Muscle of leg (tissue), 11 donors: Measurements from ENCODE around the gene ZDHHC7. TPM values are rescaled to one million over a fixed set of nuclear protein-coding genes. Genes with fewer than 3 reads are reported as not detected.

ENCODE experiments used
- DNase-seq: peaks from one replicate; pipeline ENCODE4 v3.0.0; 2013
- H3K27ac ChIP-seq: one replicate; pipeline ENCODE4 v1.5.1; 2013; ENCODE audit warnings: mild to moderate bottlenecking, low read length, control low read depth
- H3K27me3 ChIP-seq: one replicate; pipeline ENCODE4 v1.6.1; 2013; ENCODE audit warnings: low read length; ENCODE audit not compliant: control insufficient read depth, insufficient read depth
- H3K36me3 ChIP-seq: one replicate; pipeline ENCODE4 v1.6.1; 2013; ENCODE audit warnings: low read length; ENCODE audit not compliant: control insufficient read depth, insufficient read depth
- H3K4me1 ChIP-seq: one replicate; pipeline ENCODE4 v1.6.1; 2013; ENCODE audit warnings: low read length; ENCODE audit not compliant: control insufficient read depth, insufficient read depth
- H3K4me3 ChIP-seq: one replicate; pipeline ENCODE4 v1.5.1; 2013; ENCODE audit warnings: low read length, control low read depth
- H3K9me3 ChIP-seq: replicated peaks from 2 replicates; pipeline ENCODE4 v1.6.1; 2013; ENCODE audit warnings: low read depth, low read length; ENCODE audit not compliant: control insufficient read depth
- WGBS: methylation state at CpG from one replicate; pipeline ENCODE4 v1.1.5; 2013; ENCODE audit warnings: missing lambda C conversion rate; ENCODE audit not compliant: insufficient coverage; 5-methylcytosine and 5-hydroxymethylcytosine counted together
- polyA plus RNA-seq, 8 donors: library from polyadenylated mRNA; unstranded; fragments of 120-200 nt; gene quantifications; one replicate each; pipeline versions ENCODE4 v1.2.1 to v1.2.3, GENCODE V29; 2013; ENCODE audit warnings: inconsistent platforms in 1 of 8, low replicate concordance in 1 of 8; ENCODE audit not compliant: insufficient read length in 8 of 8, insufficient read depth in 1 of 8
- total RNA-seq: library from RNA; stranded (reverse); fragments of 120-200 nt; gene quantifications from one replicate; pipeline ENCODE4 v1.2.4, GENCODE V29; 2013

ZDHHC7 gene
- total and polyA plus RNA-seq, 9 donors = 28.7 to 44.7 (median 36.2) TPM

DNA sequence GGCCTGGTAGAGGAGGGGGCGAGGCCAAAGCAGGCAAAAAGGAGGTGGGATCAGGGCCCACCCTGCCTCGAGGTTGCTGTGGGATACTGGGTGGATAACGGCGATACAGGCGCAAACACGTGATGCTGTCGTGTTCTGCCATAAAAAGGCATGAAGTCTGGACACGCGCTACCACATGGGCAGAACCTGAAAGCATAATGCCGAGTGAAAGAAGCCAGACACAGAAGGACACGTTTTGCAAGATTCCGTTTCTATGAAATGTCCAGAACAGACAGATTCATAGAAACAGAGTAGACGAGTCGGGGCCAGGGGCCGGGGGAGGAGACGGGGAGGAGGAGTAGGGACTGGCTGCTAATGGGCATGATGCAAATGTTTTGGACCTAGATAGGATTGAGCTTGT lies 43.5 kb downstream of the ZDHHC7 start:
- no peak overlapping the region for H3K27ac ChIP-seq
- no peaks in the 10 kb centered on the region for H3K9me3 ChIP-seq
- 72% methylated on average over 12 of the region's 16 CpGs for WGBS
- no peak overlapping the region for H3K4me3 ChIP-seq
- no peak for DNase-seq
- H3K36me3 ChIP-seq = no peaks in the 10 kb centered on the region
- peaks cover 9% of the 10 kb centered on the region for H3K27me3 ChIP-seq
- H3K4me1 ChIP-seq = peaks cover 2% of the 10 kb centered on the region

DNA sequence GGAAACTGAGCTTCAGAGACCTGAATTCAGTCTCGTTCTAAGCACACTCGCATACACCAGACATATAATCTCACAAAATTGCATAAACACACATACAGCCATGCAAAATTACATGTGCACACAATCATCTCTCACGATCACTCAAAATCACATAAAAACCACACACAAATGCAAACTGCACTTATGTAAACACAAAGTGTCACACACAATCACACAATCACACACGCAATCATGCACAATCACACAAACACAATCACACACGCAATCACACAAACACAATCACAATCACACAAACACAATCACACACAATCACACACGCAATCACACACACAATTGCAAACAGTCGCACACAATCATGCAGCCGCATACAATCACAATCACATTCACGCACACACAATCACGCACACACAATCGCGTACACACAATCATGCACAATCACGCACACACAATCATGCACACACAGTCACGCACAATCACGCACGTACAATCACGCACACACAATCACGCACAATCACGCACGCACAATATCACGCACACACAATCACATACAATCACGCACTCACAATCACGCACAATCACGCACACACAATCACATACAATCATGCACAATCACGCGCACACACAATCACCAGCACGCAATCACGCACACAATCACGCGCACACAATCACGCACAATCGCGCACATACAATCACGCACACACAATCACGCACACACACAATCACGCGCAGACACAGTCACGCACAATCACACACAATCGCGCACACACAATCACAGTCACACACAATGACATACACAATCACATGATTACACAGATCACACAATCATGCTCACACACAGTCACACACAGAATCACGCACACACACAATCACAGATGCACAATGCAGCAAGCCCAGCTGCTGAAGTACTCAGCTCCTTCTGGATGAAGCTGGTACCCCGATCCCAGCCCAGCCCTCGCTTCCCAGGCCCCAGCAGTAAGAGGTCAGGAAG lies 45.6 kb downstream of the ZDHHC7 start:
- Histone ChIP-seq H3K27ac (no peak overlapping the region), H3K36me3 (no peaks in the 10 kb centered on the region), H3K27me3 (peaks cover 14% of the 10 kb centered on the region), H3K9me3 (no peaks in the 10 kb centered on the region), H3K4me1 (peaks cover 2% of the 10 kb centered on the region), H3K4me3 (no peak overlapping the region)
- WGBS = 93% methylated on average over 42 of the region's 43 CpGs
- no peak for DNase-seq

DNA sequence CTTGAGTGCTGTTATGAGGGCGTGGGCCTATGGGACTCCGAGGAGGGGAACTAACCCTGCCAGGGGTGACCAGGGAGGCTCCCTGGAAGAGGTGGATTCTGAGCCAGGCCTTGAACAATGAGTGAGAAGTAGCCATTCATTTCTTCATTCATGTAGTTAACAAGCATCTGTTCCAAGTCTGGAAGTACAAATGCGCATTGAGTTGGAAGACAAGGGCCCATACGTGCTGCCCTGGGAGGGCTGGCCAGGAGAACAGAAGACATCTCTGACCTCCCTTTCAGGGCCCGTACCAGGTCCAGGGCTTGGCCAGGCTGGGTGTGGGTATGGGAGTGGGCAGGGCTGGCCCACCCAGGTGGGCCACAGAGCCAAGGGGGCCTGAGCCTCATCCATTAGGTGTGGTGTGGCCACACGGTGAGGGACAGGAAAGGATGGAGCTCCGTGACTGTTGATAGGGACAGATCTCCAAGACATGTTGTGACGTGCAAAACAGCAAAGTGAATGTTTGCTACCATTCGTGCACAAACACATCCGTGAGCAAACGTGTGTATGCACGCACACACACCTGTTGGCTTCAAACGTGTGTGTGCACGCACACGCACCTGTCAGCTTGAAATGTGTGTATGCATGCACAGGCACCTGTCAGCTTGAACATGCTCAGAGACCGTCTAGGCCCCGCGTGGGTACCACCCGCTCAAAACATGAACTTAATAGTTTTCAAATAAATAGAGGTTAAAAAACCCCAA lies 46.8 kb downstream of the ZDHHC7 start:
- H3K4me3 ChIP-seq = no peak overlapping the region
- H3K36me3 ChIP-seq = no peaks in the 10 kb centered on the region
- H3K4me1 ChIP-seq = no peaks in the 10 kb centered on the region
- DNase-seq = no peak
- H3K9me3 ChIP-seq = no peaks in the 10 kb centered on the region
- WGBS = 93% methylated on average over 18 of the region's 19 CpGs
- H3K27me3 ChIP-seq = peaks cover 16% of the 10 kb centered on the region
- H3K27ac ChIP-seq = no peak overlapping the region

DNA sequence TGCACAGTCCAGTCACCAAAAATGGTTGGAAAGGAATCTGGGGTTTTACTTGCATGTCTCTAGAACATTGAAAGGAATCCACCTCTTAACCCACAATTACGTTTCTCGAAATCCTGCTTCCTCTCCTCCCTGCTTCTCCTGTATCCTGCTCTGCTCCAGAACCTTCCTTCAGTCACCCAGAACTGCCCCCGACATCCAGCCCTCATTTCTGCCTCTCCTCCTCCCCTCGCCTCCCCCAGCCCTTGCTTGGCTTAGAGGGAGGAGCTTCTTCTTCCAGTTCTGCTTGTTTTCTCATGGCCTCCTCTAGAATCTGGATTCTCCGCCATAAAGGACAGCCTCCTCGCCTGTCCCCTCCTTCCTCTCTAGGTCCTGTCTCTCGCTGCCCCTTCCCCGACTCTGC lies 48.3 kb downstream of the ZDHHC7 start:
- Histone ChIP-seq H3K27ac (no peak overlapping the region), H3K9me3 (no peaks in the 10 kb centered on the region), H3K4me3 (no peak overlapping the region), H3K4me1 (no peaks in the 10 kb centered on the region), H3K27me3 (peaks cover 14% of the 10 kb centered on the region), H3K36me3 (no peaks in the 10 kb centered on the region)
- 70% methylated on average over 2 of the region's 8 CpGs for WGBS
- no peak for DNase-seq

DNA sequence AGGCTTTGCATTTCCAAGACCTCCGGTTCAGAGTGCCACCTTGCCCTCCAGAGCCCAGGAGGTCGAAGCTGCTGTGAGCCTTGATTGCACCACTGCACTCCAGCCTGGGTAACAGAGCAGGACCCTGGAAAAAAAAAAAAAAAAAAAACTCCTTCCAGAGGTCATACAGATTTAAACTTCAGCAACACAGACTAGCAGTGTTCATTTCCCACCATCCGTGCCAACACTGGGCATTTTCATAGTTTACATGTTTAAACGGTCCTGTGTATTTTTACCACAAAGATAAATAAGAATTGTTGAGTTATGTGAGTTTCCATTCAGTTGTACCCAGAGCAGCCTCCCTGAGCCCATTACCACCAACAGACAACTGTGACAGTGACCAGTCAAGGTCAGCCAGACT lies 50.4 kb downstream of the ZDHHC7 start:
- H3K27ac ChIP-seq = no peak overlapping the region
- DNase-seq = no peak
- no peaks in the 10 kb centered on the region for H3K36me3 ChIP-seq
- no peaks in the 10 kb centered on the region for H3K9me3 ChIP-seq
- 76% methylated on average over 2 of the region's 4 CpGs for WGBS
- no peak overlapping the region for H3K4me3 ChIP-seq
- no peaks in the 10 kb centered on the region for H3K4me1 ChIP-seq
- H3K27me3 ChIP-seq = peaks cover 17% of the 10 kb centered on the region

DNA sequence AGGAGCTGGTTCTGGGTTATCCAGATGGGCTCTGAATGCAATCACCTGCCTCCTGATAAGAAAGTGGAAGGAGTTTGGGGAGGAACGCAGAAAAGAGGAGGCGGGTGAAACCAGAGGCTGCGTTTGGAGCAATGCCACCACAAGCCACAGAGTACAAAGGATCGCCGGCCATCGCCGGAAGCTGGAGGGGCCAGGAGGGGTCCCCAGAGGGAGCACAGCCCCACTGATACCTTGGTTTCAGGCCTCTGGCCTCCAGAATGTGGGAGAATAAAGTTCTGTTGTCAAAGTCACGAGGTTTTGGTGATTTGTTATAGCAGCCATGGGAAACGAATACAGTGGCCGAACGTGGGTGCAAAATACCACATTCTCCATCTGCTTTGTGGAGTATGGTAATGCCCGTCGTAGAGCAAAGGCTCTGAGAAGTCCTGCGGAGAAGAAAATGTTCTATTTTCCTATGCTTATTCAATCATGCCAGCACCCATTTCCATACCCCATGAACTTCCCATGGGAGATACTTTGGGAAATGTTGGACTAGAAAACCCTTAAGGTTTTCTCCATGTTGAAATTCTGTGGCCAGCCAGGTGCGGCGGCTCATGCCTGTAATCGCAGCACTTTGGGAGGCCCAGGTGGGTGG lies 51.4 kb downstream of the ZDHHC7 start:
- no peak overlapping the region for H3K27ac ChIP-seq
- no peaks in the 10 kb centered on the region for H3K9me3 ChIP-seq
- no peaks in the 10 kb centered on the region for H3K4me1 ChIP-seq
- WGBS = 88% methylated on average over 9 of the region's 17 CpGs
- no peak for DNase-seq
- no peaks in the 10 kb centered on the region for H3K36me3 ChIP-seq
- no peak overlapping the region for H3K4me3 ChIP-seq
- H3K27me3 ChIP-seq = peaks cover 19% of the 10 kb centered on the region

DNA sequence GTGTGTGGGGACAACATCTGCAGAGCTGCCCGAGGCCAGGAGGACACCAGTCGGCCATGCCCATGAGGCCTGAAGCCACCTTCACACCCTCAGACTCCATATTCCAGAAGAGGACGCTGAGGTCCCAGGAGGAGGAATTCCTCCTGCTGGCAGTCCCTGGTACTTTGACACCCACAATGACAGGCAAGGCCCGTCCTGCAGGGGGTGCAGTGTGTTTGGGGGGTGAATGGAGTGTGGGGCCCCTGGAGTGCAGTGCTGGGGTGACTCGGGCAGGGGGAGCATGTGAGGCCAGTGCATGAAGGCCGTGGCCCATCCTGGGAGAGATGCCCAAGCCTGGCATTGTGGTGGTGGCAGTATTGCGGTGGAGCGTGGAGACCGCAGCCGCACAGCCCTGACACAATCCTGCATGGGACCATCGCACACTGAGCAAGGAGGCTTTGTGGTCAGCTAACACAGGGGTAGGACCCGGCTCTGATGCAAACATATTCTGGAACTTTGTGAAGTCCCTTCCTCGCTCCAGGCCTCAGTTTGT lies 52.2 kb downstream of the ZDHHC7 start:
- no peak overlapping the region for H3K4me3 ChIP-seq
- H3K27ac ChIP-seq = no peak overlapping the region
- H3K9me3 ChIP-seq = no peaks in the 10 kb centered on the region
- H3K27me3 ChIP-seq = peaks cover 23% of the 10 kb centered on the region
- DNase-seq = no peak
- WGBS = 90% methylated on average over 13 of the region's 13 CpGs
- H3K4me1 ChIP-seq = no peaks in the 10 kb centered on the region
- no peaks in the 10 kb centered on the region for H3K36me3 ChIP-seq

DNA sequence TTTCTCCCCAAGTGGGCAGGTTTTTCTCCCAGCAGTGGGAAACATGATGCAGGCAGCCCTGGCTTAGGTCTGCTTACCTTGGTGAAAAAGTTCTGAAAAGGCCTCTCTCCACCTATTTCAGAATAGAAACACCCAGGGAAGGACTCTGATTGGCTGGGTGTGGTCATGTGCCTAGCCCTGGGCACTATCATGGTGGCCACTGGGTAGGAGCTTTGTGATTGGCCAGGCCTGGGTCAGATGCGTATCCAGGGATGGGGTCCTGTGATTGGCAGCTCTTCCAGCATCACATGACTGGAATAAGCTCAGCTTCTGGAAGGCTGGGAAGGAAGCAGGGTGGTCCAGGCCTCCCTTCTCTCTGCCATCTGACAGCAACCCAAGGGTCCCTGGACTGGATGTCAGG lies 53.5 kb downstream of the ZDHHC7 start:
- H3K4me1 ChIP-seq = peaks cover 8% of the 10 kb centered on the region
- DNase-seq = no peak
- peaks cover 17% of the 10 kb centered on the region for H3K27me3 ChIP-seq
- H3K36me3 ChIP-seq = no peaks in the 10 kb centered on the region
- no peak overlapping the region for H3K4me3 ChIP-seq
- H3K9me3 ChIP-seq = no peaks in the 10 kb centered on the region
- no CpG with 5 or more reads among the region's 1 CpG for WGBS
- H3K27ac ChIP-seq = no peak overlapping the region

DNA sequence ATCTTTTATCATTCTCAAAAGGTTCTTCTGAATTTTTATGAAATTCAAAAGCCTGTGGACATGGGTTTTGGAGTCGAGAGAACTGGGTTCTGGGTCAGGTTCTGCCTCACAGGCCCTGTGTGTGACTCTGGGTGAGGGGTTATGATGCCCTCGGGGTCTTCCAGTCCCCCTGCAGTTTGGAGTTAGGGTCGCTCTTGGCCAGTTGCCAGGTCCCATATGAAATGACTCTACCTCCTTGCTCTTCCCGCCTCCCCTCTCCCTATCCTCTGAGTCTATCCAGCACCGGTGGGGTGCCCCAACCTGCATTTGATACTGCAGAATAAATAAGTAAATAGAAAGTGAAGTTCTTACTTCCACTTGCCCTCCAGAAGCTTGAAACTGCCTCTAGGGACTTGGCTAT lies 54.1 kb downstream of the ZDHHC7 start:
- Histone ChIP-seq H3K36me3 (no peaks in the 10 kb centered on the region), H3K9me3 (no peaks in the 10 kb centered on the region), H3K27ac (no peak overlapping the region), H3K27me3 (peaks cover 11% of the 10 kb centered on the region), H3K4me1 (peaks cover 14% of the 10 kb centered on the region), H3K4me3 (no peak overlapping the region)
- 65% methylated on average over 2 of the region's 5 CpGs for WGBS
- no peak for DNase-seq

DNA sequence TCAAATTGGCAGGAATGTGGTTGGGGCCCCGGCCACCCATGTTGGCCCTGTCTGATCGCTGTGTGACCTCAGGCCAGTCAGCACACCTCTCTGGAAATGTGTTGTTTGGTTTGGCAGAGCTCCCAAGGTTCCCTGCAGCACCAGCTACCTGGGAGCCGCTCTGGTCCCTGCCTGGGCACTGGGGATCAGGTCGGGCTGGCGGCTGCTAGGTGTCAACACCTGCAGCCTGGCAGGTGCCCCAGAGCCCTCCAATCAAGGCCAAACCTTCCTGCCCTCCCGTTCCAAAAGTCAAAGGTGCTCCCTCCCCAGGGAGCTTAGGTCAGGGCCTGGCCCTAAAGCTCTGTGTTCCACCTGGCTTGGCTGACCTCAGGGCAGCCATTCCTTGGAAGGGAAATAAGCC lies 55.9 kb downstream of the ZDHHC7 start:
- Histone ChIP-seq H3K9me3 (no peaks in the 10 kb centered on the region), H3K4me1 (peaks cover 14% of the 10 kb centered on the region), H3K27ac (no peak overlapping the region), H3K27me3 (peaks cover 14% of the 10 kb centered on the region), H3K36me3 (no peaks in the 10 kb centered on the region), H3K4me3 (no peak overlapping the region)
- DNase-seq = no peak
- WGBS = 82% methylated on average over 5 of the region's 6 CpGs
